SKM-1 treated with dmso at 0.1 percent for 144 hours (cell line): ENCODE data around the gene CADM2.
"Not testable (repeated sequence)": the region's sequence is repeated elsewhere in the genome, so short reads cannot be mapped to it uniquely, and the experiment has no call there.

Experiments used
- DNase-seq: peaks from one replicate; lab custom pipeline; 2025; ENCODE audit not compliant: unreplicated experiment; lab: John Stamatoyannopoulos, UW

Gene CADM2

GRCh38 chr3:85881833-85882393, 923.1 kb downstream of the CADM2 start:
- DNase-seq, result no peak

DNA sequence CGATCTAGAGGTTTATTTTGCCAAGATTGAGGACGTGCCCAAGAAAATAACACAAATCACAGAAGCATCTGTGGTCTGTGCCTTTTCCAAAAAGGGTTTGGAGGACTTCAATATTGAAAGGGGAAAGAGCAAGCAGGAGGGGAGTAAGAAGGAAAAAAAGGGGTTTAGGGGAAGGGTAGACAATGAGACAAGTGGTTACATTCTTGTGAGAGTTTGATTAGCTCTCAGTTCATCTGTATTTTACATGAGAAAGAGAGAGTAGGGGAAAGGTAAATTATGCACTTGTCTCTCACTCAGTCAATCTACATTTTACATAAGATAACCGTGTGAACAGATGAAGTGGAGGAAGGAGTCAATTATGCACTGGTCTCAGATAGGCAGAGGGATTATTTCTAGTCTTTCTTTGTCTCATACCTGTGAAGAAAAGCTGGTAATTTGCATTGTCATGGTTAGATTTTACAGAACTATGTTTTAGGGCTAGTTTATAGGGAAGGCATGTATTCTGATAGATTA, 931.3 kb downstream of the CADM2 start:
- no peak for DNase-seq

DNA sequence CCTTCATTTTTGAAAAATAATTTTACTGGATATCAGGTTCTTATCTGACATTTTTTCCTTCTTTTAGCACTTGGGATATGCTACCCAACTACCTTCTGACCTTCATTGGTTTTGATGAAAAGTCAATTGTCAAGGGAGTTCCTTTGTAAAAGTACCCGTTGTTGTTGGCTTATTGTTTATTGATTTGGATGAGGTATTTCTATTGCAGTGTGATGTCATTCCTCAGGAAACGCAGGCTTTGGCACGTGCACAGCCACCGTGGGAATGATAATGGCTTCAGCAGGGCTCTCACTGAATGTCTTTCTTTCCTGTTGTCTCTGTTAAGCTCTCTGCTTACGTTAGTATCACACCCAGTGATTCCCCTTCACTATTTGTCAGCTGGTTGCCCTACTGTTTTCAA, 944.6 kb downstream of the CADM2 start:
- no peak for DNase-seq

- DNase-seq, result no peak
Measured at GRCh38 chr3:85912980-85913379, 954.2 kb downstream of the CADM2 start.

- DNase-seq, result no peak
Measured at GRCh38 chr3:85922374-85922773, 963.6 kb downstream of the CADM2 start.

- DNase-seq, result no peak
Measured at GRCh38 chr3:85930718-85931117, 971.9 kb downstream of the CADM2 start.

- DNase-seq, result no peak
Measured at GRCh38 chr3:85933326-85933725, 974.5 kb downstream of the CADM2 start.

GRCh38 chr3:85935171-85935570, 976.4 kb downstream of the CADM2 start:
- DNase-seq, result no peak

DNA sequence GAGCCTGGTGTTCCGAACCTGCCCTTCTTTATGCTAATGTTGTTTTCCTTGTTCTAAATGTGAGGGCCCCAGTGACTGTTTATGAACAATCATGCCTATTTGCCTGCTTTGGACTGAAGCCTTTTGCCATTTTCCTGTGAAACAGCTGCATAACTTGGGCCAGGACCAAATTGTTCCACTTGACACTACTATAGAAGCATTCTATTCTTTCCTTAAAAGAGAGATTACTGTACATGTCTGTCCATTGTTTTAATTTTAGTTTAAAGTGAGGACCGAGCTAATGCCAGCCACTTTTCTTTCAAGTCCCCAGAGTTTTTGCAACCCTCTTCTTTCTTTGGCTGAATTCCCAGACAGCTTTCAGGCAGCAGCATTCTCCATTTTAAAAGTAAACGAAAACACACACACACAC, 980.3 kb downstream of the CADM2 start:
- DNase-seq, result no peak

- no peak for DNase-seq
Measured at GRCh38 chr3:85950435-85950834, 991.6 kb downstream of the CADM2 start.

- DNase-seq, result no peak
Measured at GRCh38 chr3:85960793-85961192, 1002.0 kb downstream of the CADM2 start.

GRCh38 chr3:85977615-85978338, 1019.0 kb downstream of the CADM2 start:
- no peak for DNase-seq

- DNase-seq, result no peak
Measured at GRCh38 chr3:85979034-85979433, 1020.2 kb downstream of the CADM2 start.

- DNase-seq, result not testable (repeated sequence)
Measured at GRCh38 chr3:85989581-85989980, 1030.8 kb downstream of the CADM2 start.

GRCh38 chr3:86029590-86029989, 1070.8 kb downstream of the CADM2 start:
- DNase-seq, result no peak

DNA sequence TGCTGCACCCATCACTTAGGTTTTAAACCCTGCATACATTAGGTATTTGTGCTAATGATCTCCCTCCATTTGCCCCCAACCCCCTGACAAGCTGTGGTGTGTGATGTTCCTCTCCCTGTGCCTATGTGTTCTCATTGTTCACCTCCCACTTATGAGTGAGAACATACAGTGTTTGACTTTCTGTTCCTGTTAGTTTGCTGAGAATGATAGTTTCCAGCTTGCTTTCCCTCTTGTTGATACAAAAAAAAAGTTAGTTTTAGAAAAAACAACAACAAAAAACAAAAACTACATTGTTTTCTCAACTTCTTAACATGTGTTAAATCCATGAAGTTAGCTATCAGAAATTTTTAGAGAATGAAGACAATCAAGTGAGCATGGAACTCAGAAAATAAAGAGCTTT, 1079.1 kb downstream of the CADM2 start:
- DNase-seq, result no peak

- no peak for DNase-seq
Measured at GRCh38 chr3:86046436-86047136, 1087.8 kb downstream of the CADM2 start.

DNA sequence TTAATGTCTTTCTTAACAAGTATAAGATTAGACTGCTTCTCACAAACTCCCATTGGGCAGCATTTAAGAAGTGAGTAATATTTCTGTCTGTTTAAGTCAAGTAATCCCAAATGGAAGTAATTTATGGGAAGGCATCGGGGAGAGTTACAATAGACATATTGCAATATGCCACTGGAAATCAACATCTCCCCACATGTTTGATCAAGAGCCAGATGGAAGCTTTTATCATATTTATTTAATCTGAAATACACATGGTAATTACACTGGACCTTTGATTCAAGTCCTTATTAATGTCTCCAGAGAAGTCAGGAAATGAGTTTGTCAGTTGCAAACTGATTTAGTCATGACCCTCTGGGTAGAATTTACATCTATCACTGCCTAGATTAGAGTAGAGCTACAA, 1088.4 kb downstream of the CADM2 start:
- DNase-seq, result no peak

- no peak for DNase-seq
Measured at GRCh38 chr3:86051058-86051457, 1092.3 kb downstream of the CADM2 start.

DNA sequence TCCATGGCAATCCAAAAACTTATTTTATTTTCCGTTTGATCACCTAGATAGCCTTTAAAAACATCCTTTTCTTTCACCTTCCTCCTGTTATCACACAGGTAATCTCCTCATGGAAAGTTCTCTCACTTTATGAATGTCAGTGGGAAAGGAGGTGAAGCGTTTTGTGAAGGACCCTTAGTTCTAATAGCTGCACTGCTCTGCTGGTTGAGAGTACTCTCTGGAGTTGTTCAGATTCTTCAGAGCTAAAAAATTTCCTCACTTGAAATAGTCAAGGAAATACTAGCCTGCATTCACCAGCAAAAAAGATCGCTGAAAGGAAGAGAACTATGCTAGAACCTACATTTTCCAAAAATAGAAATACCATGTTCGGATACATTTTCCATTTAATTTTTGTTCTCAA, 1097.2 kb downstream of the CADM2 start:
- no peak for DNase-seq

DNA sequence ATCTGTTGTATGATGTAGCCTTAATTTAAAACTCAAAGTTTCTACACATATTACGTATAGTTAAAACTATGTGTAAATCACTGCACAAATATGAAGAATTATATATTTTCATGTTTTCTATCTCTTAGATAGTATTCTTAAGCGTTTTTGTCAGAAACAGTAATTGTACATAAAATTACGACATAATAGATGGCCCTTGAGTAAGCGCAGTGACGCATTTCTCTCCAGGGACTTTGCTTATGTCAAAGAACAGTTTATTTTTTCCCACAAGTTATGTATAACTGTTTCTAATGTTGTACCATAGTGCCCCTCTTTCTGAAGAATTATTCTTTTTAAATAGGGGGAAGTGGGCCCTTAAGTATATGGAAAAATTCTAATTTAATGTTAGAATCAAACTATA, 1098.2 kb downstream of the CADM2 start:
- no peak for DNase-seq

DNA sequence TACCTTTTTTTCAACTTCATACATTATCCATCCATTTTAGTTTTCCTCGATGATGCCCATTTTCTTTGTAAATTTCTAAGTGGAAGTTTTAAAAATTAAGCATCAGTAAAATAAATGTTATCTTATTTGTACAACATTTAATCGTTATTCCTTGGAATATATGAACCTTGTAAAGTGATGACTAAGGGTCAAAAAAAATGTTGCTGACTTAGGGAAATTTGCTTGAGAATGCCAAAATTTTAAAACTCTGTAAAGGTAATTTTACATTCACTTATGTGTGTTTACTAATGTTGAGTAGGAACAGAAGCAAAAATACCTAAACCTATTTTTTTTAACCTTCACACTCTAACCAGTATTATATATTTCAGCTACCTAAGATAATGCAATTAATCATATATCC, 1115.0 kb downstream of the CADM2 start:
- DNase-seq, result no peak
